ENCODE data around the gene GPATCH1.

GPATCH1 gene

GRCh38 chr19:33134571-33135041, 53.6 kb downstream of the GPATCH1 start:
- Histone ChIP-seq H3K79me2 (ENCODE audit: control insufficient read depth, low read length) (no peaks in the 10 kb centered on the region), H3K27ac (ENCODE audit: low read depth, low read length) (no peak overlapping the region), H3F3A (ENCODE audit: control insufficient read depth, insufficient read depth) (no peaks in the 10 kb centered on the region), H3K4me3 (ENCODE audit: low read length) (peak overlapping the region; percentile 15; the same call in 1 of the 2 replicates), H3K9me3 (ENCODE audit: control insufficient read depth, insufficient read depth, low read length) (no peaks in the 10 kb centered on the region), H3K4me1 (ENCODE audit: control insufficient read depth, low read length) (no peaks in the 10 kb centered on the region), H4K20me1 (ENCODE audit: control insufficient read depth, insufficient read depth, low read depth, low read length) (no peaks in the 10 kb centered on the region), H3K9me2 (replicated peaks; ENCODE audit: control insufficient read depth, low read length) (no peaks in the 10 kb centered on the region), H3K4me2 (ENCODE audit: low read length) (peak overlapping the region; percentile 19; the same call in 1 of the 2 replicates), H3K36me3 (ENCODE audit: control insufficient read depth, low read length) (peaks cover 7% of the 10 kb centered on the region; the same call in 1 of the 2 replicates), H3K27me3 (ENCODE audit: control insufficient read depth, low read length) (no peaks in the 10 kb centered on the region)
- TF ChIP-seq EZH2phosphoT487 (IDR thresholded peaks at IDR 0.05; ENCODE audit: borderline replicate concordance, low read length): no peak
- TF ChIP-seq CTCF (IDR thresholded peaks at IDR 0.05; ENCODE audit: low read depth, low read length, poor library complexity, severe bottlenecking): no peak

- no peaks in the 10 kb centered on the region for H3K9me3 ChIP-seq (ENCODE audit: control insufficient read depth, insufficient read depth, low read length)
- no peak overlapping the region for H3K4me3 ChIP-seq (ENCODE audit: low read length)
- TF ChIP-seq CTCF (IDR thresholded peaks at IDR 0.05; ENCODE audit: low read depth, low read length, poor library complexity, severe bottlenecking) (no peak), EZH2phosphoT487 (IDR thresholded peaks at IDR 0.05; ENCODE audit: borderline replicate concordance, low read length) (no peak)
- H3K27me3 ChIP-seq (ENCODE audit: control insufficient read depth, low read length): no peaks in the 10 kb centered on the region
- no peak overlapping the region for H3K27ac ChIP-seq (ENCODE audit: low read depth, low read length)
- H3K79me2 ChIP-seq (ENCODE audit: control insufficient read depth, low read length): no peaks in the 10 kb centered on the region
- H3K36me3 ChIP-seq (ENCODE audit: control insufficient read depth, low read length): no peaks in the 10 kb centered on the region
- no peaks in the 10 kb centered on the region for H3K9me2 ChIP-seq (replicated peaks; ENCODE audit: control insufficient read depth, low read length)
- H3K4me2 ChIP-seq (ENCODE audit: low read length): no peak overlapping the region
- no peaks in the 10 kb centered on the region for H3F3A ChIP-seq (ENCODE audit: control insufficient read depth, insufficient read depth)
- H3K4me1 ChIP-seq (ENCODE audit: control insufficient read depth, low read length): no peaks in the 10 kb centered on the region
- H4K20me1 ChIP-seq (ENCODE audit: control insufficient read depth, insufficient read depth, low read depth, low read length): no peaks in the 10 kb centered on the region
Measured at GRCh38 chr19:33139165-33139564, 58.2 kb downstream of the GPATCH1 start.

DNA sequence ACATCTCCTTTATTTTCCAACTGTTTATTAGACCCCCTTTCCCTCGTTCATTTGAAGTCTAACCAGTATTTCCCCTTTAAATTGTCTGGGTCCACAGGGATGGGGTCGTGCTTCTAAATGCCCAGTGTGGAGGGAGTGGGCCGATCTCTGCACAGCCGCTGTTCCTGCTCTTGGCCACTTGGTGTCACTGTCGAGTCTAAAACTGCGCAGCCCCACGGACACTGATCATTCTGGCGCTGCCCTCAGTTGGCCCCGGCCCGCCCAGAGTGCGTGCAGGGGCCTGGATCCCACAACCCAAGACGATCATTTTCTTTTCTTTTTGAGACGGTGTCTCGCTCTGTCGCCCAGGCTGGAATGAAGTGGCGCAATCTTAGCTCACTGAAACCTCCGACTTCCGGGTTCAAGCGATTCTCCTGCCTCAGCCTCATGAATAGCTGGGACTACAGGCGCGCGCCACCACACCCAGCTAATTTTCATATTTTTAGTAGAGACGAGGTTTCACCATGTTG, 63.0 kb downstream of the GPATCH1 start:
- Histone ChIP-seq H3K27ac (ENCODE audit: low read depth, low read length) (no peak overlapping the region), H3K4me3 (ENCODE audit: low read length) (no peak overlapping the region)

More for the DNA sequence above, 63.0 kb downstream of the GPATCH1 start:
- H3K9me2 ChIP-seq (replicated peaks; ENCODE audit: control insufficient read depth, low read length): no peaks in the 10 kb centered on the region
- no peak overlapping the region for H3K4me2 ChIP-seq (ENCODE audit: low read length)
- TF ChIP-seq EZH2phosphoT487 (IDR thresholded peaks at IDR 0.05; ENCODE audit: borderline replicate concordance, low read length) (no peak), CTCF (IDR thresholded peaks at IDR 0.05; ENCODE audit: low read depth, low read length, poor library complexity, severe bottlenecking) (peak; percentile 93)
- H3K27me3 ChIP-seq (ENCODE audit: control insufficient read depth, low read length): no peaks in the 10 kb centered on the region
- H3K4me1 ChIP-seq (ENCODE audit: control insufficient read depth, low read length): no peaks in the 10 kb centered on the region
- no peaks in the 10 kb centered on the region for H3K36me3 ChIP-seq (ENCODE audit: control insufficient read depth, low read length)
- H3K79me2 ChIP-seq (ENCODE audit: control insufficient read depth, low read length): no peaks in the 10 kb centered on the region
- no peaks in the 10 kb centered on the region for H4K20me1 ChIP-seq (ENCODE audit: control insufficient read depth, insufficient read depth, low read depth, low read length)
- H3F3A ChIP-seq (ENCODE audit: control insufficient read depth, insufficient read depth): no peaks in the 10 kb centered on the region
- no peaks in the 10 kb centered on the region for H3K9me3 ChIP-seq (ENCODE audit: control insufficient read depth, insufficient read depth, low read length)
